ENCODE data around the gene EIF2S3.
"Not testable (repeated sequence)": the region's sequence is repeated elsewhere in the genome, so short reads cannot be mapped to it uniquely, and the experiment has no call there.

EIF2S3 gene

GRCh38 chrX:24049643-24050042, 5.1 kb upstream of the EIF2S3 start:
- DNase-seq (ENCODE audit: low read depth in 2 of 3, low spot score in 1 of 3): not testable (repeated sequence)

- not testable (repeated sequence) for DNase-seq (ENCODE audit: low read depth in 2 of 3, low spot score in 1 of 3)
Observed at GRCh38 chrX:24050522-24051318, 4.0 kb upstream of the EIF2S3 start.

- DNase-seq (ENCODE audit: low read depth in 2 of 3, low spot score in 1 of 3): no peak
Observed at GRCh38 chrX:24055043-24055356, 244 bp downstream of the EIF2S3 start.

GRCh38 chrX:24063488-24063887, 8.7 kb downstream of the EIF2S3 start:
- DNase-seq (ENCODE audit: low read depth in 2 of 3, low spot score in 1 of 3): no peak

GRCh38 chrX:24069877-24070276, 15.1 kb downstream of the EIF2S3 start:
- DNase-seq (ENCODE audit: low read depth in 2 of 3, low spot score in 1 of 3): no peak

- DNase-seq (ENCODE audit: low read depth in 2 of 3, low spot score in 1 of 3): no peak
Observed at GRCh38 chrX:24079411-24079810, 24.7 kb downstream of the EIF2S3 start.

GRCh38 chrX:24080245-24080644, 25.5 kb downstream of the EIF2S3 start:
- not testable (repeated sequence) for DNase-seq (ENCODE audit: low read depth in 2 of 3, low spot score in 1 of 3)

GRCh38 chrX:24080704-24081103, 25.9 kb downstream of the EIF2S3 start:
- DNase-seq (ENCODE audit: low read depth in 2 of 3, low spot score in 1 of 3): no peak

- DNase-seq (ENCODE audit: low read depth in 2 of 3, low spot score in 1 of 3): peak in 2 of 3 donors; percentile 15 to 30
Observed at GRCh38 chrX:24081661-24082154, 27.0 kb downstream of the EIF2S3 start.

- no peak for DNase-seq (ENCODE audit: low read depth in 2 of 3, low spot score in 1 of 3)
Observed at GRCh38 chrX:24082447-24082846, 27.7 kb downstream of the EIF2S3 start.

- no peak for DNase-seq (ENCODE audit: low read depth in 2 of 3, low spot score in 1 of 3)
Observed at GRCh38 chrX:24085101-24085500, 30.3 kb downstream of the EIF2S3 start.

GRCh38 chrX:24090300-24091200, 35.8 kb downstream of the EIF2S3 start:
- DNase-seq (ENCODE audit: low read depth in 2 of 3, low spot score in 1 of 3): no peak

- DNase-seq (ENCODE audit: low read depth in 2 of 3, low spot score in 1 of 3): no peak
Observed at GRCh38 chrX:24093746-24094145, 39.0 kb downstream of the EIF2S3 start.

GRCh38 chrX:24097741-24098260, 43.0 kb downstream of the EIF2S3 start:
- DNase-seq (ENCODE audit: low read depth in 2 of 3, low spot score in 1 of 3): no peak

- no peak for DNase-seq (ENCODE audit: low read depth in 2 of 3, low spot score in 1 of 3)
Observed at GRCh38 chrX:24098932-24099331, 44.2 kb downstream of the EIF2S3 start.

GRCh38 chrX:24099394-24099793, 44.6 kb downstream of the EIF2S3 start:
- DNase-seq (ENCODE audit: low read depth in 2 of 3, low spot score in 1 of 3): no peak

GRCh38 chrX:24100713-24101112, 46.0 kb downstream of the EIF2S3 start:
- DNase-seq (ENCODE audit: low read depth in 2 of 3, low spot score in 1 of 3): no peak

GRCh38 chrX:24110069-24110468, 55.3 kb downstream of the EIF2S3 start:
- no peak for DNase-seq (ENCODE audit: low read depth in 2 of 3, low spot score in 1 of 3)

- no peak for DNase-seq (ENCODE audit: low read depth in 2 of 3, low spot score in 1 of 3)
Observed at GRCh38 chrX:24113181-24113580, 58.4 kb downstream of the EIF2S3 start.

- DNase-seq (ENCODE audit: low read depth in 2 of 3, low spot score in 1 of 3): no peak
Observed at GRCh38 chrX:24117258-24117657, 62.5 kb downstream of the EIF2S3 start.

- no peak for DNase-seq (ENCODE audit: low read depth in 2 of 3, low spot score in 1 of 3)
Observed at GRCh38 chrX:24124244-24124799, 69.6 kb downstream of the EIF2S3 start.
